ENCODE data around the gene TAOK1. TPM values are rescaled to one million over a fixed set of nuclear protein-coding genes. Genes with fewer than 3 reads are reported as not detected.

TAOK1 gene
- polyA plus RNA-seq, 1 donor, result 32.3 TPM

- no peak for DNase-seq (ENCODE audit: low read depth)
Measured at GRCh38 chr17:29583324-29584248, 193.4 kb downstream of the TAOK1 start.

GRCh38 chr17:29584452-29585079, 194.4 kb downstream of the TAOK1 start:
- no peak for DNase-seq (ENCODE audit: low read depth)

- DNase-seq (ENCODE audit: low read depth), result no peak
Measured at GRCh38 chr17:29585080-29585751, 195.1 kb downstream of the TAOK1 start.

GRCh38 chr17:29586676-29587469, 196.7 kb downstream of the TAOK1 start:
- no peak for DNase-seq (ENCODE audit: low read depth)

- no peak for DNase-seq (ENCODE audit: low read depth)
Measured at GRCh38 chr17:29587591-29587990, 197.4 kb downstream of the TAOK1 start.

- no peak for DNase-seq (ENCODE audit: low read depth)
Measured at GRCh38 chr17:29588017-29588561, 197.9 kb downstream of the TAOK1 start.

GRCh38 chr17:29588562-29589411, 198.6 kb downstream of the TAOK1 start:
- DNase-seq (ENCODE audit: low read depth), result no peak

- DNase-seq (ENCODE audit: low read depth), result no peak
Measured at GRCh38 chr17:29589524-29590410, 199.6 kb downstream of the TAOK1 start, which contains the start of gene GIT1. Gene GIT1, minus strand, starts transcription at chr17:29589648. Its CDS starts 270 bp downstream, at chr17:29589378.

GRCh38 chr17:29590411-29591145, 200.4 kb downstream of the TAOK1 start:
- DNase-seq (ENCODE audit: low read depth), result no peak

GRCh38 chr17:29591146-29591736, 201.1 kb downstream of the TAOK1 start:
- no peak for DNase-seq (ENCODE audit: low read depth)

- DNase-seq (ENCODE audit: low read depth), result no peak
Measured at GRCh38 chr17:29591737-29592608, 201.8 kb downstream of the TAOK1 start.

GRCh38 chr17:29592850-29593551, 202.8 kb downstream of the TAOK1 start, which contains the start of gene ANKRD13B:
Gene ANKRD13B, plus strand, starts transcription at chr17:29593132. Its CDS starts 490 bp downstream, at chr17:29593622.
- DNase-seq (ENCODE audit: low read depth), result no peak

GRCh38 chr17:29593591-29594518, 203.7 kb downstream of the TAOK1 start:
- DNase-seq (ENCODE audit: low read depth), result no peak

- no peak for DNase-seq (ENCODE audit: low read depth)
Measured at GRCh38 chr17:29594519-29595090, 204.4 kb downstream of the TAOK1 start.

Measured in forelimb muscle (tissue), 1 donor.